VCaP (cell line): ENCODE data around the gene MEN1.
A peak's percentile ranks its signal among the peaks of the same experiment; 100 is the strongest.

ENCODE experiments used
- H3K27ac ChIP-seq: fragments of 450-650 bp; 2 replicates; pipeline ENCODE4 v1.5.1; 2017
- TF ChIP-seq, protein P1 (sequence below): fragments of 450-650 bp; conservative IDR thresholded peaks from 2 replicates; pipeline ENCODE4 v1.5.1; 2017; ENCODE audit warnings: mild to moderate bottlenecking, moderate library complexity

The MEN1 gene

DNA sequence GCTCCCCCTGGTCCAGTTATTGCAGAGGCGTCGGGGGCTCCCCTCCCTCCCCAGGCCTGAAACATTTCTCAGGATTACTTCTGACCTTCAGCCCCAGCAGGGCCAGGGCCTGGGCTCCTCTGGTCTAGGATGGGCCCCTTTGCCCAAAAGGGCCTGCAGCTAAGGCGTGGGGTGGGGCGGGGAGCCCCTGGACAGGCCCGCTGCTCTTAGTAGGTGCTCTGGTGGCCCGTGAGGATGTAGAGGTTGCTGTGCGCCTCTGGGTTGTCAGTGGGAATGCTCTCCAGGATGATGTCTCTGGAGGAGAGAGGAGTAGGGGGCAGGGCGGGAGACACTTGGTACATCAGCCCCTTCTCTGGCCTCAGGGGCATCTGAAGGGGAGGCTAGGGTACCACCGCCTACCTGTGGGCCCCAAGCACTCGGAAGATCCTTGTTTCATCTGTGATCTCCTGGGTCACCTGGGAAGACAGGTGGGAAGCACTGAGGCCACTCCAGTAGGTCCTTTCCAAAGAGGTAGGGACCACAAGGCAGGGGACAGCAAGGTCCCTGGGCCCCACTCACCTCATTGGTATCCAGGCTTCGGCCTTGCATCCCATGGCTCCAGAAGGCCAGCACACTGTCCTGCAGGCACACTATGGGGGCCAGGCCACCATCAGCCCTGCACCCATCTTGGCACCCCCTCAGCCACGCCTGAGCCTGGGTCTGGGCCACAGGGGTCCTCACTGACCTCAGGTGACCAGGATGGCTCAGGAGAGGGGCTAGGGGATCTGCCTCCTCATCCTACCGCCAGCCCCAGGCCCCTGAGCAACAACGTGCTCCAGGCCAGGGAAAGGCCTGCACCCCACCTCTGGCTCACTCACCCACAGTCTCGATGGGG, 20.8 kb downstream of the MEN1 start:
- TF ChIP-seq, protein P1, sequence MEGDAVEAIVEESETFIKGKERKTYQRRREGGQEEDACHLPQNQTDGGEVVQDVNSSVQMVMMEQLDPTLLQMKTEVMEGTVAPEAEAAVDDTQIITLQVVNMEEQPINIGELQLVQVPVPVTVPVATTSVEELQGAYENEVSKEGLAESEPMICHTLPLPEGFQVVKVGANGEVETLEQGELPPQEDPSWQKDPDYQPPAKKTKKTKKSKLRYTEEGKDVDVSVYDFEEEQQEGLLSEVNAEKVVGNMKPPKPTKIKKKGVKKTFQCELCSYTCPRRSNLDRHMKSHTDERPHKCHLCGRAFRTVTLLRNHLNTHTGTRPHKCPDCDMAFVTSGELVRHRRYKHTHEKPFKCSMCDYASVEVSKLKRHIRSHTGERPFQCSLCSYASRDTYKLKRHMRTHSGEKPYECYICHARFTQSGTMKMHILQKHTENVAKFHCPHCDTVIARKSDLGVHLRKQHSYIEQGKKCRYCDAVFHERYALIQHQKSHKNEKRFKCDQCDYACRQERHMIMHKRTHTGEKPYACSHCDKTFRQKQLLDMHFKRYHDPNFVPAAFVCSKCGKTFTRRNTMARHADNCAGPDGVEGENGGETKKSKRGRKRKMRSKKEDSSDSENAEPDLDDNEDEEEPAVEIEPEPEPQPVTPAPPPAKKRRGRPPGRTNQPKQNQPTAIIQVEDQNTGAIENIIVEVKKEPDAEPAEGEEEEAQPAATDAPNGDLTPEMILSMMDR = no peak
- H3K27ac ChIP-seq = no peak overlapping the region

DNA sequence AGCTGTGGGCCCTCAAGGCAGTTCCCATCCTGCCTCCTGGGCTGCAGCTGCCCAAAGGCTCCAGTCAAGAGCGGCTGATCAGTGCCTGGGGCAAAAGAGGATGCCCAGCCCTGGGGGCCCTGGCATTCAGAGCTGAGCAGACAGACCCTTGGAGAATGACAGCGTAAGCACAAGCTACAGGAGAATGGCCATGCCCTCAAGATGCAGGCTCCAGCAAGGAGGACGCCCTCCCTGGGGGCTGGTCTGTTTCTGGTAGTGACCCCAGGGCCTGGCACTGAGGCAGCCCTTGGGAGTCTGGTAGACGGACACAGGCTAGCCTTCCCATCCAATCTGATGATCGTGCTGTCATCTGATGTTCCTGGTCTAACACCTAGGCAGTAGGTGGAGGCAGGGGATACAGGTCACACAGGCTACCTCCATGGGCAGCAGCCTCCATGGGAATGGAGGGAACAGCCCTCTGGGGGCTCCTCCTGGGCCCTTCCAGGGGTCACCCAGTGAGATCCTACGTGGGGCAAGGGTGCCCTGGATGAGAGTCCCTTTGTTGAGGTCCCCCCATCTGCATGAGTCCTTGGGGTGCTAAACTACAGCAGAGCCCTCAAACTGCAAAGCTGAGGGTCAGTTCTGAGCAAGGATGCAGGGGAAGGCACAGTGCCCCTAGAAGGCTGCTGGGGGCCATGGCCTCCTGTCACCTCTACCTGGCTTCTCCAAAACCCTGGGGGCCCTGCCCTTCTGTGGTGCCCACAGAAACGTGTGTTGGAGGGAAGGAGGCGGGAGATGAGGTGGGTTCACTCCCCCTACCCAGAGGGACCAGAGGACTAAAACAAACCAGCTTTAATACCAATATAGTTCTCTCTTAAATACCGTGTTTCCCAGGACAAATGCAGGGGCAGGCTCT, 21.8 kb downstream of the MEN1 start:
- H3K27ac ChIP-seq = no peak overlapping the region
- TF ChIP-seq, protein P1 = no peak

DNA sequence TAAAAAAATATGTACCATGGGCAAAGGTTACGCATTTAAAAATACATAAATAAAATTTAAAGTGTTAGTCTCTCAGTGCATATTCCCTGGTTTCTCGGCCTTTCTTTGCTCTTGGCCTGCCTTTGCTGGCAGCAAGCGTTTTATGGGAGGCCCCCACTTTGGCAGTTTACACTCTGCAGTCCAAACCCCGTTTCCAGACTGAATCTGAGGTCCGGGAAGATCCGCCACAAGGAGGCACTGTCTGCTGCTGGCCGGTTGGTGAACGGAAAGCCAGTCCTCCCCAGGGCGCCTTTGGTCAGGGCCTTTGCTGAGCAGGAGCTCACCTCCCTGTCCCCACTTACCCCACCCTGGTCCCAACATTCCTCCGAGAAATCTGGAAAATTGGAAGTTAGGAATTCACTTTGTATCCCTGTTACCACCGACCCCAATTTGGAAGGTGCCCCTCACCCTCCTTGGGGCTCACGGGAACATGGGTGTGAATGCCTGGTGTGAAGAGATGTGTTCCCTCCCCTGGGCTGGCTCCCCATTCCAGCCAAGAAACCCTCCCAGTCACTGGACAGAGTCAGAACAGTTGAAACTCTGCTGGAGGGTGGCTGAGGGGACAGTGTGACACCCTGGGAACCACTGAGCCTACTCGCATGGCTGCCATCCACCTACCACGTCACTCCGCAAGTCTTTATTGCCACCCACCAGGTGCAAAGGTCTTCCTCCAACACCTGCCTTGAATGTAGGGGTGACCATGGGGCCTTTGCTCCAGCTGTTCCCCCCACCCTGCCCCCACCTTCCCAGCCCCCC, 22.6 kb downstream of the MEN1 start:
- TF ChIP-seq, protein P1 = peak; percentile 97
- no peak overlapping the region for H3K27ac ChIP-seq

DNA sequence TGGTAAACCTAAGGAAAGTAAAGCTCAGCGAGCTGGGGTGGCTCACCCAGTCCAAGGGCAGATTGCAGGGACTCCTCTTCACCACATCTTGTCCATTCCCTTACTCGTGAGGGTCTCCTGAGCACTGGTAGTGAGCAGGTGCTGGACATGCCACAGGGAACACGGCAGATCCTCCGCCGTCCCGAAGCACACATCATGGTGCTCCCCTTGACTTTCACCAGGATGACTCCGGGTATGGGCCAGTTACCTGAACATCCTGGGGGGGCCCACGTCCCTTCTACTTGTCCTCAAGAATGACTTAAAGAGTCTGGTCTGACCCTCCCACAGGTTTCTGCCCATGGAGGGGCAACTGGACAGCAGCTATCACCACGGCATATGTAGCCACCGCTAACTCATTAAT, 24.0 kb downstream of the MEN1 start:
- TF ChIP-seq, protein P1 = no peak
- H3K27ac ChIP-seq = peak overlapping the region; percentile 58

DNA sequence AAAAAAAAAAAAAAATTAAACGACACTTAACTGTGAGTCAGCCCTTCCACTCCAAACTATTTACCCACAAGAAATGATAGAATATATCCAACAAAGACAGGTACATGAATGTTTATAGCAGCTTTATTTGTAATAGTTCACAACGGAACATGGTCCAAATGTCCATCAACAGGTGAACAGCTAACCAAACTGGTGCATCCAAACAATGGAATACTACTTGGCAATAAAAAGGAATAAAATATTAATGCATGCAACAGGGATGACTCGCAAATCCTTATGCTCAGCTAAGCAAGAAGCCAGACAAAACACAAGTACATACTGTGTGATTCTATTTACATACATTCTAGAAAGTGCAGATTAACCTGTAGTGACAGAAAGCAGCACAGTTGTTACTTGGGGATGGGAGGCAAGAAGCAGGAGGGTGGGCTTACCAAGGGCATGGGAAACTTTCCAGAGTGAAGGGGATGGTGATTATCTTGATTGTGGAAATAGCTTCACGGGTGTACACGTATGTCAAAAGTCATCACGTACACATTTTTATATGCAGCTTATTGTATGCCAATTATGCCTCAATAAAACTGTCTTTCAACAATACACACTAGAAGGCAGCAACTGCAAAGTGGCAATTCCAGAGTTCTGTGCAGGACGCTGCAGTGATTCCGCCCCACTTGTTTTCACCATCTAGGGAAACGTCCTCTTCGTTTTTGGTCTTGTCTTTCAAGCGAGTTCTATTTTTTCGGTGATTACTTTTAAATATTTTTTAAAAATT, 25.4 kb downstream of the MEN1 start:
- TF ChIP-seq, protein P1 = no peak; the same call in 1 of the 2 replicates
- peak overlapping the region; percentile 58 for H3K27ac ChIP-seq

DNA sequence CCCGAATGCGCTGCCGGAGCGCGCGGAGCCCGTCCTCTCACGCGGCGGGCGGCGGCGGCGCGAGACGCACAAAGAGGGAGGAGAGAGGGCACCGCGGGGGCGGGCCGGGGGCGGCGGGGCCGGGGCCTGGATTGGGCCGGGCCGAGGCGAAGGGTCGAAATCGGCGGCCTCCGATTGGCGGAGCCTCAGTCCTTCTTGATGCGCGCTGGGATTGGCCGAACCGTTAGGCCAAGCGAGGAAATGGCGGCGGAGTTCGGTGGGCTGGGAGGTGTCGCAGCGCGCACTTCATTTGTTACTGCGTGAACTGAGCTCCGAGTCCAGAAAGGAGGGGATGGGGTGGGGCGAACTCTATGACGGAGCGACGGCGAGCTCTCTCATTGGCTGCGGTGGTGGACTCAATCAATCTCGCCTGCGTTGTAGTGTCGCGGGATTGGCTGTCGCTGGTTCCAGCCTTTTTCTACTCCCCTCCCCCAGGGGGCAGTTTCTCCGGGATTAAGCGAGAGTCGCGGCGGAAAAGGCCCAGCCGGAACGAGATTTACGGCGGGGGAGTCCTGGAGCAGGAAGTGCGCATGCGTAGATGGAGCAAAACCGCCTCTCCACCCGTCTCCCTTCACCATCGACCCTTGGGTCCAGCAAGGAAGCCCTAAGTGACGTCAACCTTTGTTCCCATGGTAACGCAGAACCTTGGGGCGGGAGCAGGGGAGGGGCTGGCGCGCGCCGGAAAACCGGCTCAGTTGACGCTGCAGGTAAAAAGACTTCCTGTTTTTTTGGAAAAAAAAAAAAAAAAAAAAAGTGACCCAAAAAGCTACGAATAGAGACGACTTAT, 31.7 kb downstream of the MEN1 start, which contains the start of gene SF1:
Gene SF1 (minus strand): TSS at position 70 of the 826 bp plus-strand sequence. CDS start 150 bp downstream, outside the sequence.
- peak within 1 kb of the TSS; percentile 100 for H3K27ac ChIP-seq
- TF ChIP-seq, protein P1 = 0 out of 2 replicates have a peak, but pooled peaks have one; percentile 32
